GM23248 (cell line): Measurements from ENCODE around the gene CDH22. TPM values are rescaled to one million over a fixed set of nuclear protein-coding genes. Genes with fewer than 3 reads are reported as not detected.

ENCODE experiments used
- DNase-seq: peaks from one replicate; pipeline ENCODE4 v3.0.0-alpha.2; 2015
- H2AFZ ChIP-seq: fragments of 200-600 bp; sonication (generic); 2 replicates; pipeline ENCODE4 v1.6.1; 2016; ENCODE audit warnings: antibody characterized with exemption
- H3F3A ChIP-seq: fragments of 200-600 bp; sonication (generic); 2 replicates; pipeline ENCODE4 v1.6.1; 2016; ENCODE audit warnings: mild to moderate bottlenecking, antibody characterized with exemption, mixed run types; ENCODE audit not compliant: insufficient read depth
- H3K27ac ChIP-seq: fragments of 200-600 bp; sonication (generic); 2 replicates; pipeline ENCODE4 v1.5.1; 2016; ENCODE audit warnings: mild to moderate bottlenecking
- H3K27me3 ChIP-seq: fragments of 200-600 bp; sonication (generic); replicated peaks from 2 replicates; pipeline ENCODE4 v1.6.1; 2016; ENCODE audit warnings: mild to moderate bottlenecking; ENCODE audit not compliant: insufficient read depth
- H3K36me3 ChIP-seq: fragments of 200-600 bp; sonication (generic); 2 replicates; pipeline ENCODE4 v1.6.1; 2016; ENCODE audit warnings: low read depth, mild to moderate bottlenecking
- H3K4me1 ChIP-seq: fragments of 200-600 bp; sonication (generic); 2 replicates; pipeline ENCODE4 v1.6.1; 2016; ENCODE audit warnings: mild to moderate bottlenecking; ENCODE audit not compliant: insufficient read depth
- H3K4me2 ChIP-seq: fragments of 200-600 bp; sonication (generic); one replicate; pipeline ENCODE4 v1.6.1; 2016; ENCODE audit warnings: mild to moderate bottlenecking; ENCODE audit not compliant: unreplicated experiment
- H3K4me3 ChIP-seq: fragments of 200-600 bp; sonication (generic); 2 replicates; pipeline ENCODE4 v1.5.1; 2016; ENCODE audit warnings: mild to moderate bottlenecking
- H3K79me2 ChIP-seq: fragments of 200-600 bp; sonication (generic); 2 replicates; pipeline ENCODE4 v1.6.1; 2016; ENCODE audit warnings: mild to moderate bottlenecking; ENCODE audit not compliant: insufficient read depth
- H3K9ac ChIP-seq: fragments of 200-600 bp; sonication (generic); 2 replicates; pipeline ENCODE4 v1.6.1; 2016; ENCODE audit warnings: mild to moderate bottlenecking
- H3K9me2 ChIP-seq: fragments of 200-600 bp; sonication (generic); 2 replicates; pipeline ENCODE4 v1.6.1; 2016; ENCODE audit warnings: mixed run types, mild to moderate bottlenecking, moderate library complexity; ENCODE audit not compliant: insufficient read depth
- H3K9me3 ChIP-seq: fragments of 200-600 bp; sonication (generic); one replicate; pipeline ENCODE4 v1.6.1; 2017; ENCODE audit warnings: low read depth
- H4K20me1 ChIP-seq: fragments of 200-600 bp; sonication (generic); 2 replicates; pipeline ENCODE4 v1.6.0; 2016; ENCODE audit not compliant: insufficient read depth
- EZH2 ChIP-seq: fragments of 200-600 bp; sonication (generic); IDR thresholded peaks from 2 replicates; pipeline ENCODE4 v1.6.1; 2018; ENCODE audit warnings: antibody characterized with exemption, mild to moderate bottlenecking; ENCODE audit not compliant: insufficient read depth, poor library complexity, severe bottlenecking
- EZH2phosphoT487 ChIP-seq: fragments of 200-600 bp; sonication (generic); IDR thresholded peaks from 2 replicates; pipeline ENCODE4 v1.6.1; 2018; ENCODE audit warnings: antibody characterized with exemption, moderate library complexity, mild to moderate bottlenecking, low read depth; ENCODE audit not compliant: insufficient read depth
- WGBS, 2 experiments: methylation state at CpG; one replicate each; pipeline ENCODE4 v1.1.6; 2015 to 2017; ENCODE audit warnings: low lambda C conversion rate in 2 of 2, low coverage in 1 of 2; ENCODE audit errors: missing lambda C conversion rate in 2 of 2; 5-methylcytosine and 5-hydroxymethylcytosine counted together
- in situ Hi-C: fragments of 300-500 bp; cut with MboI; formaldehyde crosslinking; loops from 2 replicates; pipeline ENCODE4 v1.15.0; 2020
- polyA plus RNA-seq: library from polyadenylated mRNA; unstranded; fragments of >200 nt; fragmentation: Nextera tagmentation; extraction: Ambion mirVana; gene quantifications from 2 replicates; pipeline ENCODE4 v1.2.1, GENCODE V29; 2016
- total RNA-seq: library from RNA; depleted of rRNA; stranded (reverse); fragments of >200 nt; shearing (Covaris generic); gene quantifications from 2 replicates; pipeline ENCODE4 v1.2.3, GENCODE V29; 2014

CDH22 gene
- total and polyA plus RNA-seq, 2 experiments from 2014 or later: not detected

DNA sequence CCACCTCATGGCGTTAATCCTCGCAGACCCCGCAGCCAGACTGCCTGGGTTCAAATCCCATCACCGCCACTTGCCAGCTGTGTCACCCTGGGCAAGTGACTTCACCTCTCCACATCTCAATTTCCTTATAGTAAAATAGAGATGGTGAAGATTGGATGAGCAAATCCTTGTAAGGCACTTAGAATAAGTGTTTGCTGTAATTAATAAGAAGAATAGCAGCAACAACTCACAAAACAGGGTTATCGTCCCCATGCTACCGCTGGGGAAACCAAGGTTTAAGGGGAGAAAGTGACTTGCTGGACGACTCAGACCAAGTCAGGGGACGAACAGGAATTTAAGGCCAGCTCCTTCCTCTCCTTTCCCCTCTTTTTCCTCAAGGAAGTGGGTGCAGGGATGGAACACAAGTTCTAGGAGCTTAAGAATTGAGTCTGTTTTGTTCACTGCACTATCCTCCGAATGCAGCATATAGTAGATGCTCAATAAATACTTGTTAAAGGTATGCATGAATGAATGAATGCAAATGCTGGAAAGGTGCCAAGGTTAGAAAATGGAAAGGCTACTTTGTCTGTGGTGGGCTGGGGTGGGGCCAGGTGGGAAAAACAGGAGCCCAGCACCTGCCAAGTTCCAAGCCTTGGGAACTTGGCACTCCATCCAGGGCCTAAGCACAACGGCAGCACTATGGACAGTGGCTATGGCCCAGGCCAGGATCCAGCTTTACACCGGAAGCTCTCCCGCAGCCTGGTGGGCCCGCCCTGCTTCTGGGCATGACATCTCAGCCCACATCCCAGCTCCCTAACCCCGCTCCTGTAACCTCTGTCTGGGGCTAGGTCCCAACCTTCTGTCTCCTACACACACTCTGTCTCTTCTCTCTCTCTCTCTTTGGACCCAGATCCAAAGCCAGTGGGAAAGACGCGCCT is 4.9 kb upstream of the CDH22 start:
- Histone ChIP-seq H3K79me2 (no peaks in the 10 kb centered on the region), H3K27ac (no peak overlapping the region), H3K4me3 (no peak overlapping the region), H3K9me2 (no peaks in the 10 kb centered on the region), H3K27me3 (peaks cover 94% of the 10 kb centered on the region), H3K9ac (no peak overlapping the region), H4K20me1 (no peaks in the 10 kb centered on the region), H3K9me3 (no peaks in the 10 kb centered on the region), H3F3A (no peaks in the 10 kb centered on the region), H3K4me2 (no peak overlapping the region), H3K4me1 (no peaks in the 10 kb centered on the region), H3K36me3 (no peaks in the 10 kb centered on the region), H2AFZ (no peak overlapping the region)
- TF ChIP-seq EZH2: peak; percentile 3
- TF ChIP-seq EZH2phosphoT487: no peak
- WGBS, 2 experiments: 33 to 38% methylated on average over 15 to 16 of the region's 16 CpGs
- in situ Hi-C loops: loop anchor here (25.0 kb wide), 1 partner anchor 301 kb away; the partner anchor contains the start of gene MMP9
- DNase-seq: no peak

DNA sequence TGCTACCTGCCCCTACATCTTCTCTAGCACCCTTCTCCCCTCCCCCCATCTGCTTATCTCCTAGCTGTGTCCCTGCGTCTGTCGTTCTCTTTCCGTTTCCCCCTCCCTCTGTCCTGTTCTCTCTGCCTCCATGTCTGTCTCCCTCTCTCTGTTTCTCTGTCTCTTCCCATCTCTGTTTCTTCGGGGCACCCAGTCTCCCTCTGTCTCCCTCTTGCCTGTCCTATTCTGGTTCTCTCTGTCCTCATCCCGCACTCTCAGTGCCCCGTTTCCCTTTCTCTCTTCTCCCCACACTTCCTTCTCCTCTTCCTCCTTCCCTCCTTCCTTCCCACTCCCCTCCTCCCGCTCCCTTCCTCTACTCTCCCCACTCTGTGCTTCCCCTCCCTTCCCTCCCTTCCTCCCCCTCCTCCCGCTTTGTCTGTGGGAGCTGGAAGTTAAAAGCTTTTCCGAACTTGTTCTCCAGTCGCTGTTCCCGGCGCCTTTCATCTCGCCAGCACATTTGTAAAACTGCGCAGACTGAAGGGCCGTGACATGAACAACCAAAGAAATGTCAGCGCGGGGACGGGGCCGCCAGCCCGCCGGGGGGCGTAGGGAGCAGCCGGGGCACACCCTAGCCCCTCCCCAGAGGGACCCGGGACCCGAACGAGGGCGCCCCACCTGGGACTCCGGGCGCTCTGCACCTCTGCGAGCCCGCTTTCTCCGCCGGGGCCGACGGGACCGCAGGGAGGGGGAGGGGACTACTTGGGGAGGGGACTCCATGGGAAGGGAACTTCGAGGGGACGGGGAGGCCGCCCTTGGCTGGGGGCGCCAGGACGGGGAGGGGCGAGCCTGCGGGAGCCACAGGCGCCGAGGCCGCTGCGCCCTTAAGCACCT is 4.0 kb upstream of the CDH22 start:
- Histone ChIP-seq H3K27me3 (peaks cover 89% of the 10 kb centered on the region), H3F3A (no peaks in the 10 kb centered on the region), H3K4me2 (no peak overlapping the region), H2AFZ (no peak overlapping the region), H3K79me2 (no peaks in the 10 kb centered on the region), H3K9me2 (no peaks in the 10 kb centered on the region), H3K4me1 (no peaks in the 10 kb centered on the region), H3K27ac (no peak overlapping the region), H3K4me3 (no peak overlapping the region), H4K20me1 (no peaks in the 10 kb centered on the region), H3K36me3 (no peaks in the 10 kb centered on the region), H3K9me3 (no peaks in the 10 kb centered on the region), H3K9ac (no peak overlapping the region)
- no peak for DNase-seq
- TF ChIP-seq EZH2phosphoT487 (no peak), EZH2 (peak; percentile 87)
- in situ Hi-C loops: loop anchor here (25.0 kb wide), 1 partner anchor 300 kb away; the partner anchor contains the start of gene MMP9
- 1 to 3% methylated on average over 32 to 46 of the region's 47 CpGs for WGBS, 2 experiments

DNA sequence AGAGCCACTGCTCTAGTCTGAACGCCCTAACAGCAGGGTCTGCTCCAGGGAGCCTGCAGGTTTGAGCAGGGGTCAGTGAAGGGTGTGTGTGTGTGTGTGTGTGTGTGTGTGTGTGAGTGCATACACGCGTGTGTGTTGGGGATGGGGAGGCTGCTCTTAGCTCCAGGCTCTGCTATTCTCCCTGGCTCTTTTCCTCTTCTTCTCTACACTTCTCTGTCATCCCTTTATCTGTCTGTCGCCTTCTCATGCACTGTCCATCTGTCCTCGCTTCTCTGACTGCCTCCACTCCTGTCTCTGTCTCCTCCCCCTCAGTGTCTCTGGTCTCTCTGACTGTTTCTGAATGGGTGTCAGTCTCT is 3.4 kb upstream of the CDH22 start:
- H4K20me1 ChIP-seq: no peaks in the 10 kb centered on the region
- no peaks in the 10 kb centered on the region for H3K79me2 ChIP-seq
- H2AFZ ChIP-seq: no peak overlapping the region
- DNase-seq: no peak
- TF ChIP-seq EZH2 (no peak), EZH2phosphoT487 (no peak)
- WGBS, 2 experiments: 8 to 11% methylated on average over 4 to 5 of the region's 5 CpGs
- no peaks in the 10 kb centered on the region for H3K36me3 ChIP-seq
- no peak overlapping the region for H3K4me3 ChIP-seq
- H3K4me1 ChIP-seq: no peaks in the 10 kb centered on the region
- no peaks in the 10 kb centered on the region for H3K9me3 ChIP-seq
- no peak overlapping the region for H3K27ac ChIP-seq
- H3F3A ChIP-seq: no peaks in the 10 kb centered on the region
- H3K9ac ChIP-seq: no peak overlapping the region
- in situ Hi-C loops: loop anchor here (25.0 kb wide), 1 partner anchor 299 kb away; the partner anchor contains the start of gene MMP9
- peaks cover 90% of the 10 kb centered on the region for H3K27me3 ChIP-seq
- no peaks in the 10 kb centered on the region for H3K9me2 ChIP-seq
- no peak overlapping the region for H3K4me2 ChIP-seq

DNA sequence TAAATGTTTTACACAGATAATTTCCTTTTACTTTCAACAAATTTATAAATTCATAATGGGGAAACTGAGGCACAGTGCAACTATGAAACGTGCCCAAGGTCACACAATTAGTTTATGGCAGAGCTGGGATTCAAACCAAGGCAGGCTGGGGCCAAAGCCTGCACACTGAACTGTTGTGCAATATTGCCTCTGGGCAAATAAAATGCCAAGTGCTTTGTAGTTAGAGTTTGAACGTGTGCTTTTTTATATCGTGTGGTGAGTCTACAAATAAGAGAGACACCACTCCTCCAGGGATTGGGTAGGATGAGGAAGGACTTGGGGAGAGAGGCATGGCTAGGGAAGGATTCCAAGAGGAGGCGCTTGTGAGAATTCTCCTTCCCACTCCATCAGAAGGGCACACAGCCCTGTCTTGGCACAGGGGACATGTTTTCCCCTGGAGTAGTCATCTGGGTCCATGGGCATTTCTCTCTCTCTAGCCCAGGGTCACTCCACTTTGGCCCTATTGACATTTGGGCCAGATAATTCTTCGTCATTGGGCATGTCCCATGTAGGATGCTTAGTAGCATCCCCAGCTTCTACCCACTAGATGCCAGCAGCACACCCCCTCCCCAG is 2.8 kb upstream of the CDH22 start:
- H3K36me3 ChIP-seq: no peaks in the 10 kb centered on the region
- no peaks in the 10 kb centered on the region for H3K9me3 ChIP-seq
- no peak overlapping the region for H3K4me3 ChIP-seq
- H3K27me3 ChIP-seq: peaks cover 92% of the 10 kb centered on the region
- H3K4me1 ChIP-seq: no peaks in the 10 kb centered on the region
- H3K4me2 ChIP-seq: no peak overlapping the region
- TF ChIP-seq EZH2phosphoT487 (no peak), EZH2 (peak; percentile 24)
- no peak overlapping the region for H3K27ac ChIP-seq
- 13 to 15% methylated on average over 4 to 5 of the region's 5 CpGs for WGBS, 2 experiments
- no peak overlapping the region for H2AFZ ChIP-seq
- H3K79me2 ChIP-seq: no peaks in the 10 kb centered on the region
- H3F3A ChIP-seq: no peaks in the 10 kb centered on the region
- DNase-seq: peak; percentile 32
- H3K9me2 ChIP-seq: no peaks in the 10 kb centered on the region
- H3K9ac ChIP-seq: no peak overlapping the region
- in situ Hi-C loops: loop anchor here (25.0 kb wide), 1 partner anchor 299 kb away; the partner anchor contains the start of gene MMP9
- no peaks in the 10 kb centered on the region for H4K20me1 ChIP-seq
